Stimulated activated CD4-positive, alpha-beta T cell treated with anti-CD3 and anti-CD28 coated beads, Interleukin-2, amount 100 ng/mL, for 48 hours (primary cell): ENCODE measurements around the gene SIX5.
A peak's percentile ranks its signal among the peaks of the same experiment; 100 is the strongest.

Experiments
- DNase-seq, 2 donors: peaks; one replicate each; pipeline ENCODE4 v3.0.0-alpha.2; 2020

The SIX5 gene

GRCh38 chr19:45772912-45773311, 3.9 kb upstream of the SIX5 start:
- DNase-seq: no peak

- no peak for DNase-seq
Observed at GRCh38 chr19:45772130-45772840, 3.2 kb upstream of the SIX5 start.

DNA sequence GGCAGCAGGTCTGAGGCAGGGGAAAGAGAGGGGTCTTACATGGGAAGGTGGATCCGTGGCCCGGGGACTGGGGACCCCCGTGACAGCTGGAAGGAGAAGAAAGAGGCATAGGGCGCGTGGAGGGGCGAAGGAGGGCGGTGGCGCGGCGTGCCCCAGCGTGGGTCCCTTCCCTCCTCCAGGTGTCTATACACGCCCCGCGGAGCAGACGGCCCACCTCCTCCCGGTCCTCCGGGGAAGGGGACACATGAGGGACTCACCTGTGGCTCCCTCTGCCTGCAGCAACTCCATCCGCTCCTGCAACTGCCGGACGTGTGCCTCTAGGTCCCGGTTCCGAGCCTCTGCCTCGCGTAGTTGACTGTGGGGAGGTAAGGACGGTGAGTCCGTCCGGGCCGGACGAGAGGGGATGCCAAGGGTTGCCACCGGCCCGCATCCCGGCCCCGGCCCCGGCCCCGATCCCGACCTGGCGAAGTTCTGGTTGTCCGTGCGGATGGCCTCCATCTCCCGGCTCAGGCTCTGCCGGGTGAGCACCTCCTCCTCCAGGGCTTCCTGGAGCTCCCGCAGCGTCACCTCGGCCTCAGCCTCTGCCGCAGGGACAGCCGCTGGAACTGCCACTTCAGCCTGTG, 2.4 kb upstream of the SIX5 start:
- no peak for DNase-seq

GRCh38 chr19:45770192-45771101, 1.4 kb upstream of the SIX5 start:
- DNase-seq: peak; percentile 89 to 91

- DNase-seq: peak in 1 of 2 donors; percentile 36
Observed at GRCh38 chr19:45769821-45770191, 754 bp upstream of the SIX5 start.

DNA sequence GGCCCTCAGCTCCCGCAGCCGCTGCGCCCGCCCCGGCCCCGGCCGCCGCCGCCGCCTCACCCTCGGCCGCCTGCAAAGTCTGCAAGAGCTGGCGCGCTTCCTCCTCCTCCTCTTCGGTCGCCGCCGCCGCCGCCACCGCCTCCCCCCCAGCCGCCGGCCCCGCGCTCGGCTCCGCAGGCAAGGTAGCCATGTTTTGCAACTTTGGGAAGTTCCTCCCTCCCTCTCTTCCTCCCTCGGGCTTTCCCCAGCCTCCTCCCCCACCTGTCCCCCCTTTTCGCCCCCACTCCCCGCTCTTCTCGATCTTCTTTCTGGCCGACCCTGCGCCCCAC, 433 bp downstream of the SIX5 start:
- peak; percentile 35 to 39 for DNase-seq

DNA sequence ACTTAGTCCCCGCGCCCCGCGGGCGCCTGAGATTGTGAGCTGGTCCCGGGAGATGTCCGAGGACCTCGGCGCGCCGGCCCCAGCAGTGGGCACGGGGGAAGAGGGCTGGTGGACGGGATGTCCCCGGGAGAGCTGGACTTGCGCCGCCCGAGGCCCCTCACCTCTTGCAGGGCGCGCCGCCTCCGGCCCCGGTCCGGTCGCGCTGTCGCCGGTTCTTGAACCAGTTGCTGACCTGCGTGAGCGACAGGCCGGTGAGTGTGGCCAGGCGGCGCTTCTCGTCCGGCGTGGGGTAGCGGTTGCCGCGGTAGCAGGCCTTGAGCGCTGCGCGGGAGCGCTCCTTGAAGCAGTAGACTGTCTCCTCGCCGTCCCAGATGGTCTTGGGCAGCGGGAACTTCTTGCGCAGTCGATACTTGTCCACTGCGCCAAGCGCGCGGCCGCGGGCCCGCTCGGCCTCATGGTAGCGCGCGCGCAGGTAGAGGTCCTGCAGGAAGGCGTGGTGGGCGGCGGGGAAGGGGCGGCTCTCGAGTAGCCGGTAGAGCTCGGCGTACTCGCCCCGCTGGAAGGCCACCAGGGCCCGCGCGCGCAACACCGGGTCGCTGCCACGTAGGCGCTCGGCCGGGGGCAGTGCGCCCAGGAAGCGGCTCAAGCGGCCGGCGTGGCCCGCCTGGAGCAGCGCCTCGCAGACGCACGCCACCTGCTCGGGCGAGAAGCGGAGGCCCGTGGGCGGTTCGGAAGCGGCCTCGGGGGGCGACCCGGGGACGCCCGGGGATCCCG, 984 bp downstream of the SIX5 start:
- peak in 1 of 2 donors; percentile 22 for DNase-seq

DNA sequence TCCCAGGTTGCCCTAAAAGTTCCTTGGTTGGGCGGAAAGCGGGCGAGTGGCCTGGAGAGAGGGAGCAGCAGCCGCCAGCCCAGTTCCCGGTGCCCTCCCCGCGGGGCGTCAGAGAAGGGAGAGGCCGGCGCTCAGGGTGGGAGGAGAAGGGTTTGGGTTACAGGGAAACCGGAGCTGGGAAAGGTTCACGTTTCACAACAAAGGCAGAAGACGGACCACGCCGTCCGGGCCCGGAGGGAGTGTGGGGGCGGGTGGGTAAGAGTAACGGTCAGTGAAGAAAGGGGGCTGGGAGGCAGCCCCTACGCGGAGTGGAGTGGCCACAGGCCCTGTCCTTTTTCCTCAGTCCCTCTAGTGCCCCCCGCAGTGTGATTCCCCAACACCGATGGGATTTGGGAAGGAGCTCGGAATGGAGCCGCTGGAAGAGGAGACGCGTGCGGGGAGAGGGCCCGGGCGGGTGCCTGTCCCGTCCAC, 1.6 kb downstream of the SIX5 start:
- no peak for DNase-seq

DNA sequence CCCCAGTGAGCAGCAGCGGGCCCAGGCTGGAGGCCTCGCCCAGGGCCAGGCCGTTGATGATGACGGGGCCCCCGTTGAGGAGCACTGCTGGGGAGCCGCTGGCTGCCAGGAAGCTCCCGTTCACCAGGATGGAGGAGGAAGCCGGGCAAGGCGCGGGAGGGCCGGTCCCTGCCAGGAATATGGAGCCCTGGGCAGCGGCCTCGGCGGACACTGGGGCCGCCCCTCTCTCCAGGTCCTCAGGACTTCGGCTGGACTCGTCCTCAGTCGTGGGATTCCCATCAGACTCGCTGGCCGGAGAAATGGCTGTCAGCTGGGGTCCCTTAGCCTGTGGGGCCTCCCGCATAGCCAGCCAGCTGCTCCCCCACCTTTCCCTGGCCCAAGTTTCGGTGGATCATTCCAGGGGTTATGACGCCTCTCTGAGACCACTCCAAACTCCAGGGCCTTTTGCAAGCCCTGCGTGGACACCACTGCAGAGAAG, 2.1 kb downstream of the SIX5 start:
- no peak for DNase-seq

GRCh38 chr19:45766296-45766868, 2.7 kb downstream of the SIX5 start:
- no peak for DNase-seq

- no peak for DNase-seq
Observed at GRCh38 chr19:45765702-45766295, 3.3 kb downstream of the SIX5 start.

- DNase-seq: no peak
Observed at GRCh38 chr19:45764945-45765701, 3.9 kb downstream of the SIX5 start.

DNA sequence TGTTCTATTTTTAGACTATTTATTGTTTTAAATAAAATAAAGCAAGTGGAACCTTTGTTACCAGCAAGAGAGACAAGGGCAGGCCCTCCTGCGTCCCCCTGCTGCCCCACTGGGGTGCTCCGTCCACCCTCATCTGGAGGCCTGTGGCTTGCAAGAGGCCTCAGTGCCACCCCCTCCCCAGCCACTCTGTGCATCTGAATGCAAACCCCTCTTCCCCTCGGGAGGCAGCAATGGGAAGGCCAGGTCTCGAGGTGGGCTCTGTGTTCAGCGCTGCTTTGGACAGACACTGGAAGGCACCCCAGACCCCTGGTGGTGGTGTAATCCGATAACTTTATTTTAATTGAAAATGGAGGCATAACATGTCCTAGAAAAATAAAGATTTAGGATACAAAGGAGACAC, 4.6 kb downstream of the SIX5 start:
- no peak for DNase-seq

DNA sequence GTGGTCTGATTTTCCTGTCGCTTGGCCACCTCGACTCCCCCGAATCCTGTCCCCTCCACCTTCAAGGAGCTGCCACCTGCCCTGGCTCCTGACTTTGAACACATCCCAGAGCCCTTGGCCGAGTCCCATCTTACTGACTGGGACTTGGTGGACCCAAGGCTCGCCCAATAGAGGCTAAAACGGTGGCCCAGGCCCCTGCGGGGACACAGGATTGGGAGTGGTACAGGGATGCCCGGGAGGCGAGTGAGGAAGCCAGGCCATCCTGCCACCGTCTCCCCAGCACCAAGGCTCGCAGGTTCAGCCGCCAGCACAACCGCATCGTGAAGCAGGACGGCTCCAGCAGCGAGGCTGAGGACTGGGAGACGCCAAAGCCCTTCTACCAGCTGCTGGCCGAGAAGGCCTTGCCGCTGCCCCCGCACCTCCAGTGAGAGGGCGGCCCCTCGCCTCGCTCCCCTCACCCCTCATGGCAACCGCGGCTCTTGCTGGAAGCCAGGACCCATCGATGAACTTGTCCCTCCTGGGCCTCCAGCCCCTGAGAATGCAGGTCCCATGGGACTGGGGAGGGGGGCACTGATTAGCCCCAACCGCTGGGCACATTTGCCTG, 5.3 kb downstream of the SIX5 start:
- no peak for DNase-seq

GRCh38 chr19:45762870-45763631, 6.0 kb downstream of the SIX5 start:
- no peak for DNase-seq

- DNase-seq: no peak
Observed at GRCh38 chr19:45761714-45762113, 7.3 kb downstream of the SIX5 start.

DNA sequence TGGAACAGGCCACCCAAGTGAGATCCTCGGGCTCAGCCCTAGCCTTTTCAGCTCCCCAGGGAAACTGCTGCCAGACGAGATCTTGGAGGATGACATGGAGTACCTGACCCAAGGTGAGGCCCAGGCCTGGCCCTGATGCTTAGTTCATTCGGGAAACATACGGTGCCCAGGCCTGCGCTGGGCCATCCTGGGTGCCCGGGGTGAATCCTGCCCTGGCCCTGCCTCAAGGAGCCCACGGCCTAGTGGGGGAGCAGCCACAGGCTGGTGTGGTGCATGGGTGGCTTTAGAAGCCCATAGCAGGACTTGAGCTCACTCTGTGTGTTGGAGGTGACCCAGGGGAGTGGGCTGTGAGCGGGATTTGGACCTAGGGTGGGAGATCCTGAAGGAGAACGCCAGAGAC, 10.1 kb downstream of the SIX5 start:
- DNase-seq: no peak

DNA sequence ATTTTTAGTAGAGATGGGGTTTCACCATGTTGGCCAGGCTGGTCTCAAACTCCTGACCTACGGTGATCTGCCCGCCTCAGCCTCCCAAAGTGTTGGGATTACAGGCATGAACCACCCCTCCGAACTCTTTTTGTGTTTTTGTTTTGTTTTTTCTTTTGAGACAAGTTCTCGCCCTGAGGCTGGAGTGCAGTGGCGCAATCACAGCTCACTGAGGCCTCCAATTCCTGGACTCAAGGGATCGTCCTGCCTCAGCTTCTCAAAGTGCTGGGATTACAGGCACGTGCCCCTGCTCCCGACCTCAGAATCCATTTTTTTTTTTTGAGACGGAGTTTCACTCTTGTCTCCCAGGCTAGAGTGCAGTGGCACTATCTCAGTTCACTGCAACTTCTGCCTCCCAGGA, 11.4 kb downstream of the SIX5 start:
- DNase-seq: no peak

GRCh38 chr19:45754323-45754722, 14.7 kb downstream of the SIX5 start:
- no peak for DNase-seq

DNA sequence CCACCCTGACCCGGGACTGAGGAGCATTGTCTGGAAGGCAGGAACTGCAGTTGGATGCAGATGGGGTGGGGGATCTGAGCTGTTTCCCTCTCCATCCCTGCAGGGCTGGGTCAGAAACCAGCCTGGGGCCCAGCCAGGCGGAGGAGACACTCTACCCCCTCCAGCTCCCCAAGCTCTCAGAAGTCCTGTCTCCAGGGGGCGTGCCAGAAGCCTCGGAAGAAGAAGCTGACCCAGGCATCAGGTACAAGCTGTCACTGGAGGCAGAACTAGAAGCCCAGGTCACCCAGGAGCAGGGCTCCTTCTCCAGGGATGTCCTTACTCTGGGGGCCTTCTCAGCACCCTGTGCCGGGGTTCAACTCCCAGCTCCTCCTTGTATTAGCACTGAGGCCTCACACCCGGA, 15.5 kb downstream of the SIX5 start:
- DNase-seq: no peak
